ENCODE measurements around the gene PCNA.
"Not testable (repeated sequence)": the region's sequence is repeated elsewhere in the genome, so short reads cannot be mapped to it uniquely, and the experiment has no call there.

The PCNA gene

DNA sequence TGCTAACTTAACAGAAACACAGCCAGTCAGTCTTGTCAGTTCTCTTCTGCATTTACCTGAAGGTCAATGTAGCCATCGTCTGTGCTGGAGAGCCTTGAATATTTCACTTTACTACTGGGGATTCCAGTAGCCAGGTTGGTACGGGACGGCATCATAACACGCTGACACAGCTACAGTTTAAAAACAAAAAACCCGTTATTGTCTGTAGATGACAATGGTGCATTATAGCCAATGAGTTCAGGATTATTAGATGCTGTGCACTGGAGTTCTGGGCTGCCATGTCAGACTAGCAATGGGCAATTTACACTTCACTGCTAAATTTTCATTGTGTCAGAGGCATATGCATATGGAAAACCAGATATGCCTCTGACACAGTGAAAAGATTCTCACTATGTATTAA lies 10.5 kb downstream of the PCNA start:
- H3K4me3 Mint-ChIP-seq, result no peak overlapping the region
- DNase-seq (ENCODE audit: low spot score in 2 of 2) (no peak), ATAC-seq (replicated peaks; ENCODE audit: extremely low read depth, poor library complexity, severe bottlenecking) (no peak)
- H3K27ac Mint-ChIP-seq (ENCODE audit: low read depth), result no peak overlapping the region
- H3K9me3 Mint-ChIP-seq, result no peaks in the 10 kb centered on the region
- H3K36me3 Mint-ChIP-seq (ENCODE audit: insufficient read depth), result peaks cover 39% of the 10 kb centered on the region
- peaks cover 8% of the 10 kb centered on the region for H3K4me1 Mint-ChIP-seq
- H3K27me3 Mint-ChIP-seq, result no peaks in the 10 kb centered on the region

GRCh38 chr20:5104479-5104878 lies 15.3 kb downstream of the PCNA start:
- Mint-ChIP-seq H3K27me3 (no peaks in the 10 kb centered on the region), H3K4me3 (no peak overlapping the region), H3K27ac (ENCODE audit: low read depth) (no peak overlapping the region), H3K4me1 (peaks cover 20% of the 10 kb centered on the region), H3K36me3 (ENCODE audit: insufficient read depth) (peaks cover 59% of the 10 kb centered on the region), H3K9me3 (no peaks in the 10 kb centered on the region)
- ATAC-seq (replicated peaks; ENCODE audit: extremely low read depth, poor library complexity, severe bottlenecking) (no peak), DNase-seq (ENCODE audit: low spot score in 2 of 2) (no peak)

DNA sequence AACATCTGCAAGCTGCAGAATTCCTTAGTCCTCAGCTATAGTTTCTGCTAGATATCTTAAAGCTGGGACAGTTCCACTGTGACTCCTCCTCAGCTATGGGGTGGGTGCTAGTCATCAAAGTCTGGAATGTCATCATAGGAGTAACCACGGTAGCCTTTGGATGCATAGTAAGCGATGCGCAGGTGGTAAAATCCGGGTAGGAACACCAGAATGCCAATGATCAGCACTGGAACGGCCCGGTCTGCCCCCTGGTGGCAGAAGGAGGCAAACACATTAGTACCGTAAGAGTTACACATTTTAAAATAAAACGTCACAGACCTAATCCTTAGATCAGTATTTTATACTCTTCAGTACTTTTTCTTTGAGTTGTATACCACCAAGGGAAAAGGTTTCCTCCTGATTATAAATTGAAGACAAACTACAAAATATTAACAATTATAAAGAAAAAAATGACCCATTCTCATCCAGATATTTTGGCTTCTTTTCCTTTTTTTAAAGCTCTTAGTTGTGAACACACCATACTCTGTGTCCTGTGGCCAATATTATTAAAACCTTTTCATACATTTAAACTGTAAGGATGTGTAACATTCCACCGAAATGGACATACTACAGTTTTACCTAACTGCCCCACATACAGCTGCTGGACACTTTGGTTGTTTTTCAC lies 18.9 kb downstream of the PCNA start:
- no peak overlapping the region for H3K4me3 Mint-ChIP-seq
- H3K27me3 Mint-ChIP-seq, result no peaks in the 10 kb centered on the region
- H3K27ac Mint-ChIP-seq (ENCODE audit: low read depth), result peak overlapping the region; percentile 62
- peaks cover 50% of the 10 kb centered on the region for H3K36me3 Mint-ChIP-seq (ENCODE audit: insufficient read depth)
- no peaks in the 10 kb centered on the region for H3K9me3 Mint-ChIP-seq
- DNase-seq (ENCODE audit: low spot score in 2 of 2), result peak; percentile 58 to 67
- peaks cover 20% of the 10 kb centered on the region for H3K4me1 Mint-ChIP-seq
- ATAC-seq (replicated peaks; ENCODE audit: extremely low read depth, poor library complexity, severe bottlenecking), result peak; percentile 71

DNA sequence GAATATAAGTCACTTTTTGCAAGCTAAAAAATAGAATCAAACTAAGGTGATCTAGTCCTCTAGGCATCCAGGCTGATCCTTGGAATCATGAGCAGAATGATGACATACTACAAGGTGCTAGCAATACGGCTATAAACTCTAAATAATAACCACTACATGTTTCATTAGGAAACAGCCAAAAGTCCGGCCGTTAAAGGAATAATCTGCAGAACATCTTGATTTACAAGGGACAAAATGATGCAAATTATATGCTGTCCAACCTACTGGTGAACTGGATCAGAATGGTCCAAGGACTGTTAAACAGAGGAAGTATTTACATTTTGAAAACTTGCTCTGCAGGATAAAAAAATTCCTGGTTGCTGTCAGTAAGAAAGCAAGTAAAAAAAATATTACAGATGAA lies 19.8 kb downstream of the PCNA start:
- Mint-ChIP-seq H3K36me3 (ENCODE audit: insufficient read depth) (peaks cover 46% of the 10 kb centered on the region), H3K4me1 (peaks cover 20% of the 10 kb centered on the region)
- not testable (repeated sequence) for H3K4me3 Mint-ChIP-seq; ATAC-seq (replicated peaks; ENCODE audit: extremely low read depth, poor library complexity, severe bottlenecking); H3K27me3 Mint-ChIP-seq; H3K27ac Mint-ChIP-seq (ENCODE audit: low read depth); H3K9me3 Mint-ChIP-seq; DNase-seq (ENCODE audit: low spot score in 2 of 2)

DNA sequence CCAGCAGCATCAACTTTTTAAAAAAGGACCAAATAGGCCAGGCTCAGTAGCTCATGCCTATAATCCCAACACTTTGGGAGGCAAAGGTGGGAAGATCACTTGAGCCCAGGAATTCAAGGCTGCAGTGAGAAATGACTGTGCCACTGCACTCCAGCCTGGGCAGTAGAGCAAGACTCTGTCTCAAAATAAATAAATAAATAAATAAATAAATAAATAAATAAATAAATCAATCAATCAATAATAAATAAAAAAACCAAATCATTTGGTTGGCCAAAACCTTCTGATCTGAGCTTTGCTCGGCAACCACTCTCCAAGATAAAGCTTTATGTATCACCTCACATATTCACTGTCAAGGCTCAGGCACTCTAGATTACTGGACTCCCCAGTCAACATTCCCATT lies 20.7 kb downstream of the PCNA start:
- Mint-ChIP-seq H3K27ac (ENCODE audit: low read depth) (peak overlapping the region; percentile 67), H3K36me3 (ENCODE audit: insufficient read depth) (peaks cover 39% of the 10 kb centered on the region), H3K4me1 (peaks cover 16% of the 10 kb centered on the region)
- H3K27me3 Mint-ChIP-seq; ATAC-seq (replicated peaks; ENCODE audit: extremely low read depth, poor library complexity, severe bottlenecking); DNase-seq (ENCODE audit: low spot score in 2 of 2); H3K9me3 Mint-ChIP-seq; H3K4me3 Mint-ChIP-seq: not testable (repeated sequence)

DNA sequence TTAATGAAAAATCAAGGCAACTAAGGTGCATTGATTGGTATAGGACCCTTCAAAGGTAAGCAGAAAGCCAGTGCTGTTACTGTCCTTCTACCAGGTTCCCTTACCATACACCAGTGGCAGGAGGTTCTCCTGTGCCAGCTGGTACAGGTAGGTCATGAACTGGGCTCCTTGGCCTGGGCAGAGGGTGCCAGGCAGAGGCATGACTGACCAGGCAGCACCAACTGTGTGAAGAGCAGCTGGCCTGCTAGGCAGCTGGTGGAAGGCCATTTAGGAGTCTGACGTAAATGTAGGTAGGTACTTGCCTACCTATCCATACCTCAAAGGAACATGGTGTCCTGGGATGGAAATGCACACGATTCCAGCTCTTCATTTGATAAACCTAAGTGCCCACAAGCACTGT lies 23.3 kb downstream of the PCNA start:
- no peaks in the 10 kb centered on the region for H3K9me3 Mint-ChIP-seq
- no peak for ATAC-seq (replicated peaks; ENCODE audit: extremely low read depth, poor library complexity, severe bottlenecking)
- no peak overlapping the region for H3K27ac Mint-ChIP-seq (ENCODE audit: low read depth)
- no peaks in the 10 kb centered on the region for H3K27me3 Mint-ChIP-seq
- H3K36me3 Mint-ChIP-seq (ENCODE audit: insufficient read depth), result peaks cover 23% of the 10 kb centered on the region
- DNase-seq (ENCODE audit: low spot score in 2 of 2), result no peak
- no peak overlapping the region for H3K4me3 Mint-ChIP-seq
- H3K4me1 Mint-ChIP-seq, result peaks cover 11% of the 10 kb centered on the region

GRCh38 chr20:5095931-5096330 lies 23.8 kb downstream of the PCNA start:
- H3K4me3 Mint-ChIP-seq, result no peak overlapping the region
- no peak for DNase-seq (ENCODE audit: low spot score in 2 of 2)
- H3K9me3 Mint-ChIP-seq, result no peaks in the 10 kb centered on the region
- no peaks in the 10 kb centered on the region for H3K27me3 Mint-ChIP-seq
- no peak overlapping the region for H3K27ac Mint-ChIP-seq (ENCODE audit: low read depth)
- H3K36me3 Mint-ChIP-seq (ENCODE audit: insufficient read depth), result peaks cover 22% of the 10 kb centered on the region
- ATAC-seq (replicated peaks; ENCODE audit: extremely low read depth, poor library complexity, severe bottlenecking), result no peak
- peaks cover 6% of the 10 kb centered on the region for H3K4me1 Mint-ChIP-seq

- Mint-ChIP-seq H3K4me1 (peaks cover 4% of the 10 kb centered on the region), H3K4me3 (no peak overlapping the region), H3K9me3 (no peaks in the 10 kb centered on the region), H3K27me3 (no peaks in the 10 kb centered on the region), H3K36me3 (ENCODE audit: insufficient read depth) (peaks cover 17% of the 10 kb centered on the region), H3K27ac (ENCODE audit: low read depth) (no peak overlapping the region)
- no peak for DNase-seq (ENCODE audit: low spot score in 2 of 2)
- no peak for ATAC-seq (replicated peaks; ENCODE audit: extremely low read depth, poor library complexity, severe bottlenecking)
These were observed 24.3 kb downstream of the PCNA start for GRCh38 chr20:5095454-5095853.

- ATAC-seq (replicated peaks; ENCODE audit: extremely low read depth, poor library complexity, severe bottlenecking) (no peak), DNase-seq (ENCODE audit: low spot score in 2 of 2) (no peak)
- H3K36me3 Mint-ChIP-seq (ENCODE audit: insufficient read depth), result peaks cover 6% of the 10 kb centered on the region
- H3K4me3 Mint-ChIP-seq, result no peak overlapping the region
- H3K27me3 Mint-ChIP-seq, result no peaks in the 10 kb centered on the region
- H3K9me3 Mint-ChIP-seq, result no peaks in the 10 kb centered on the region
- peaks cover 18% of the 10 kb centered on the region for H3K4me1 Mint-ChIP-seq
- H3K27ac Mint-ChIP-seq (ENCODE audit: low read depth), result no peak overlapping the region
These were observed 26.9 kb downstream of the PCNA start for GRCh38 chr20:5092765-5093339.

DNA sequence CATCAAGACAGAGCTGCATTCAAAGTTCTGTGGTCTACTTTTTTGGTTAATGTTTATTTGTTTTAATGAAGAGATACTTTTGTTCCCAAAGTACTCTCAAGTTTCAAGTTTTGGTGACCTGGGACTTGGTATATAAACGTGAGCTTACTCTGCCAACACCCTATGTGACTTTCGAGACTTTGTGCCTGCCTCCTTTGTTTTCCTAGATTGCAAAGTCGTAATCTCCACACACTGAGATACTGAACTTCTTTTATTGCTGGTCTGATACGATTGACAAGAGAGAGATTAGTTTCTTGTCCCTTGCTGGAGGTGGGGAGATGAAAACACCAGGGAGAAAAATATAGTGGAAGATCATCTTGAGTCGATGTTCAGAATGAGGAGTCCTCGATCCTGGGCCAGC lies 27.9 kb downstream of the PCNA start:
- Mint-ChIP-seq H3K27ac (ENCODE audit: low read depth) (no peak overlapping the region), H3K4me1 (peaks cover 18% of the 10 kb centered on the region), H3K9me3 (no peaks in the 10 kb centered on the region)

DNA sequence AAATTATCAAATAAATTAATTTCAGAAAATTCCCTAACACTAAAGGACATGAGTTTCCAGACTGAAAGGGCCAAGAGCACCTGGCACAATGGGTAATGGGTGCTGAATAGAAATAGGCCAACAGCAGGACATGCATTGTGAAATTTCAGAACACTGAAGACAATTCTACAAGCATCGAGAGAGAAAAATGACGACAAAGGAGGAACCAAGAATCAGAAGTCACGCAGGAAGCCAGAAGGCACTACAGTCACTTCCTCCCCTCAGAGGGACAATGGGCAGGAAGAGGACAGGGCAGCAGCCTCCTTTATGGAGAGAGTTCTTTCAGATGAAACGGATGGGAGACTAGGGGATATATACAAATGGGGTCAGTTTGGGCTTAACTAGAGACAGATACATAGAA lies 29.6 kb downstream of the PCNA start:
- ATAC-seq (replicated peaks; ENCODE audit: extremely low read depth, poor library complexity, severe bottlenecking) (no peak), DNase-seq (ENCODE audit: low spot score in 2 of 2) (no peak)
- no peak overlapping the region for H3K4me3 Mint-ChIP-seq

More for the DNA sequence above, 27.9 kb downstream of the PCNA start:
- peaks cover 4% of the 10 kb centered on the region for H3K36me3 Mint-ChIP-seq (ENCODE audit: insufficient read depth)
- no peak for DNase-seq (ENCODE audit: low spot score in 2 of 2)
- ATAC-seq (replicated peaks; ENCODE audit: extremely low read depth, poor library complexity, severe bottlenecking), result no peak
- H3K27me3 Mint-ChIP-seq, result no peaks in the 10 kb centered on the region
- no peak overlapping the region for H3K4me3 Mint-ChIP-seq

DNA sequence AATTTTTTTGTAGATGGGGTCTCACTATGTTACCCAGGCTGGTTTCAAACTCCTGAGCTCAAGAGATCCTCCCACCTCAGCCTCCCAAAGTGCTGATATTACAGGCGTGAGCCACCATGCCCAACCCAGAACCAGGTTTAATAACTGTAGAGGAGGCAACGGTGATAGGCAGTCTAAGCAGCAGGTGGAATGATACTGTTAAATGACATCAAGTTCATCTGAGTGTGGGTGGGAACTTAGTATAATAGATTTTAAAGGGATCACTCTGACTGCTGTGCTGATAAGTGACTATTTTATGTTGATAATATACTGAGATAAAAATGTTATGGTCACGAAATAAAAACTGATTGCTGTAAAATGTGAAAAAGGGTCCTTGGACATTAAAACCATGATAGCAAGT lies 31.1 kb downstream of the PCNA start:
- no peak for DNase-seq (ENCODE audit: low spot score in 2 of 2)
- Mint-ChIP-seq H3K27me3 (no peaks in the 10 kb centered on the region), H3K4me1 (peaks cover 18% of the 10 kb centered on the region), H3K27ac (ENCODE audit: low read depth) (peak overlapping the region; percentile 81), H3K4me3 (no peak overlapping the region), H3K9me3 (no peaks in the 10 kb centered on the region), H3K36me3 (ENCODE audit: insufficient read depth) (peaks cover 4% of the 10 kb centered on the region)
- no peak for ATAC-seq (replicated peaks; ENCODE audit: extremely low read depth, poor library complexity, severe bottlenecking)

More for the DNA sequence above, 29.6 kb downstream of the PCNA start:
- no peaks in the 10 kb centered on the region for H3K27me3 Mint-ChIP-seq
- H3K27ac Mint-ChIP-seq (ENCODE audit: low read depth), result peak overlapping the region; percentile 81
- H3K9me3 Mint-ChIP-seq, result no peaks in the 10 kb centered on the region
- H3K36me3 Mint-ChIP-seq (ENCODE audit: insufficient read depth), result peaks cover 4% of the 10 kb centered on the region
- H3K4me1 Mint-ChIP-seq, result peaks cover 18% of the 10 kb centered on the region

- H3K4me3 Mint-ChIP-seq, result no peak overlapping the region
- H3K36me3 Mint-ChIP-seq (ENCODE audit: insufficient read depth), result peaks cover 5% of the 10 kb centered on the region
- H3K27ac Mint-ChIP-seq (ENCODE audit: low read depth), result peak overlapping the region; percentile 70
- peaks cover 14% of the 10 kb centered on the region for H3K4me1 Mint-ChIP-seq
- ATAC-seq (replicated peaks; ENCODE audit: extremely low read depth, poor library complexity, severe bottlenecking), result no peak
- DNase-seq (ENCODE audit: low spot score in 2 of 2), result no peak
- no peaks in the 10 kb centered on the region for H3K27me3 Mint-ChIP-seq
- H3K9me3 Mint-ChIP-seq, result no peaks in the 10 kb centered on the region
These were observed 34.4 kb downstream of the PCNA start for GRCh38 chr20:5085380-5085779.
